Breast epithelium (tissue), 3 donors: ENCODE results near the gene ADGRL4.

Experiments used
- POLR2A ChIP-seq: fragments of 450-650 bp; IDR thresholded peaks from one replicate; pipeline ENCODE4 v1.6.1; 2016; ENCODE audit warnings: antibody characterized with exemption, mild to moderate bottlenecking, moderate library complexity
- POLR2AphosphoS5 ChIP-seq, 3 donors: sonication (generic); formaldehyde crosslinking; IDR thresholded peaks; one replicate each; pipeline ENCODE4 v1.6.1; 2017; ENCODE audit warnings: antibody characterized with exemption in 3 of 3
- TF ChIP-seq, protein P1 (sequence below), 3 donors: fragments of 450-650 bp; IDR thresholded peaks; one replicate each; pipeline ENCODE4 v1.5.1; 2016 to 2017; ENCODE audit warnings: antibody characterized with exemption in 3 of 3, mild to moderate bottlenecking in 3 of 3, moderate library complexity in 3 of 3

DNA sequence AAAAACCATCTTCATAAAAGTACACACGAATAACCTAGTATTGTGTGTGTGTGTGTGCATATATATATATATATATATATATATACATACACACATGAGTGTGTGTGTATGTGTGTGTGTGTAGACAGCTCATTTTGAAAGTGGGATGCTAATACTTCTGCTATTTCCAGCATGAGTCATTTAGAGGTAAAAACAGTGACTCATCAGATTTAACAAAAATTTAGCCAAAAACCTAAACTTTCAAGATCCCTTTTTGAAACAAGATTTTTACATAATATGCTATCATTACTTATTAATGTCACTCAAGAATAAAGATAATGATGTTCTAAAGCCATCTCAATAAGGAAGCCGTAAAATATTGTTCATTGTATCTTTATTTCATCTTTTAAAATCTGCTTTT is 35.6 kb upstream of the ADGRL4 start:
- TF ChIP-seq, protein P1, sequence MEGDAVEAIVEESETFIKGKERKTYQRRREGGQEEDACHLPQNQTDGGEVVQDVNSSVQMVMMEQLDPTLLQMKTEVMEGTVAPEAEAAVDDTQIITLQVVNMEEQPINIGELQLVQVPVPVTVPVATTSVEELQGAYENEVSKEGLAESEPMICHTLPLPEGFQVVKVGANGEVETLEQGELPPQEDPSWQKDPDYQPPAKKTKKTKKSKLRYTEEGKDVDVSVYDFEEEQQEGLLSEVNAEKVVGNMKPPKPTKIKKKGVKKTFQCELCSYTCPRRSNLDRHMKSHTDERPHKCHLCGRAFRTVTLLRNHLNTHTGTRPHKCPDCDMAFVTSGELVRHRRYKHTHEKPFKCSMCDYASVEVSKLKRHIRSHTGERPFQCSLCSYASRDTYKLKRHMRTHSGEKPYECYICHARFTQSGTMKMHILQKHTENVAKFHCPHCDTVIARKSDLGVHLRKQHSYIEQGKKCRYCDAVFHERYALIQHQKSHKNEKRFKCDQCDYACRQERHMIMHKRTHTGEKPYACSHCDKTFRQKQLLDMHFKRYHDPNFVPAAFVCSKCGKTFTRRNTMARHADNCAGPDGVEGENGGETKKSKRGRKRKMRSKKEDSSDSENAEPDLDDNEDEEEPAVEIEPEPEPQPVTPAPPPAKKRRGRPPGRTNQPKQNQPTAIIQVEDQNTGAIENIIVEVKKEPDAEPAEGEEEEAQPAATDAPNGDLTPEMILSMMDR (IDR thresholded peaks at IDR 0.05): no peak
- no peak for TF ChIP-seq POLR2A
- no peak for TF ChIP-seq POLR2AphosphoS5 (IDR thresholded peaks at IDR 0.05)
